BJ (cell line): ENCODE data around the gene ATP2C1. TPM values are rescaled to one million over a fixed set of nuclear protein-coding genes. Genes with fewer than 3 reads are reported as not detected.

Experiments used
- CTCF ChIA-PET: fragments of 350-600 bp; formaldehyde crosslinking; extraction: SDS; loops from one replicate; lab custom pipeline; 2021; ENCODE audit warnings: antibody characterized with exemption, inconsistent platforms; lab: Yijun Ruan, JAX
- POLR2A ChIA-PET: fragments of 300-600 bp; sonication (Branson Sonifier 250); formaldehyde crosslinking; extraction: SDS; loops from one replicate; lab custom pipeline; 2021; ENCODE audit warnings: antibody characterized with exemption; lab: Charles Lee
- DNase-seq: peaks from one replicate; pipeline ENCODE4 v3.0.0-alpha.2; 2011; ENCODE audit warnings: low read depth
- H3K27me3 ChIP-seq: 2 replicates; pipeline ENCODE4 v1.6.0; 2011; ENCODE audit warnings: low read length; ENCODE audit not compliant: control insufficient read depth, insufficient read depth
- H3K36me3 ChIP-seq: 2 replicates; pipeline ENCODE4 v1.5.1; 2011; ENCODE audit warnings: low read length; ENCODE audit not compliant: control insufficient read depth, insufficient read depth
- H3K4me3 ChIP-seq: 2 replicates; pipeline ENCODE4 v1.5.1; 2011; ENCODE audit warnings: low read depth, mild to moderate bottlenecking, control low read depth, low read length
- polyA plus RNA-seq: library from polyadenylated mRNA; depleted of rRNA; stranded (reverse); fragments of >200 nt; gene quantifications from 2 replicates; pipeline ENCODE4 v1.2.3, GENCODE V29; 2011
- TF ChIP-seq, protein P1 (sequence below): IDR thresholded peaks from 2 replicates; pipeline ENCODE4 v1.5.1; 2011; ENCODE audit warnings: low read depth, mild to moderate bottlenecking, control low read depth, inconsistent platforms, low read length, moderate library complexity; ENCODE audit not compliant: insufficient read depth

Gene ATP2C1
- polyA plus RNA-seq, 1 experiment: 42.9 TPM

DNA sequence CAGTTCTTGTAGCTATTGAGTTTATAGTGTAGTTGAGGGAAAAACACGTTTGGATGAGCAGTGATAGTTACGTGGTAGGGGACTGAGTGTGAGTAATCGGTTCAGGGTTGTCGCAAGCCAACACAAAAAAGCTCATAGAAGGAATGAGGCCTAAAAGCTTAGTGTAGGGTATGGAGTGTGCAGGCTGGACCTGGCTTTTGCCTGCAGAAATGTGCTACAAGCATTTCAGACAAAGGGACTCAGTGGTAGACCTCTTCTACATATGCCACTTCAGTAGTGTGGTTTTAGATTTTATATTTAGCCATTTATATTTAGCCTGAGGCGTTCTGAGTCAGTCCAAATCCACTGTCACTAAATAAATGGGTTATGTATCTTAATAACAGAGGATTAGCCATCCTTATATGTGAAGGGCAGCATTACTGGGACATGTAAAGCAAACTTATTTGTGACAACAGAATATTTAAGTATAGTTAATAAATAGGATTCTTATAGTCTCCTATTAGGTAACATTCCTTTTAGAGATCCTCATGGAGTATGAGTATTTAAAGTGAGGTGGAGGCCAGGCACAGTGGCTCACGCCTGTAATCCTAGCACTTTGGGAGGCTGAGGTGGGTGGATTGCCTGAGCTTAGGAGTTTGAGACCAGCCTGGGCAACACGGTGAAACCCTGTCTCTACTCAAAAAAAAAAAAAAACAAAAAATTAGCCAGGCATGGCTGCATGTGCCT lies 21.8 kb downstream of the ATP2C1 start:
- DNase-seq: no peak
- CTCF ChIA-PET: interaction anchor here (0.6 to 1.2 kb wide), 2 partner anchors 12 to 883 kb away, joined by 4 to 6 read pairs; no protein-coding TSS in a partner anchor
- POLR2A ChIA-PET: interaction anchor here (0.8 kb wide), 1 partner anchor 17 kb away, joined by 5 read pairs; no protein-coding TSS in a partner anchor
- no peak overlapping the region for H3K4me3 ChIP-seq
- TF ChIP-seq, protein P1, sequence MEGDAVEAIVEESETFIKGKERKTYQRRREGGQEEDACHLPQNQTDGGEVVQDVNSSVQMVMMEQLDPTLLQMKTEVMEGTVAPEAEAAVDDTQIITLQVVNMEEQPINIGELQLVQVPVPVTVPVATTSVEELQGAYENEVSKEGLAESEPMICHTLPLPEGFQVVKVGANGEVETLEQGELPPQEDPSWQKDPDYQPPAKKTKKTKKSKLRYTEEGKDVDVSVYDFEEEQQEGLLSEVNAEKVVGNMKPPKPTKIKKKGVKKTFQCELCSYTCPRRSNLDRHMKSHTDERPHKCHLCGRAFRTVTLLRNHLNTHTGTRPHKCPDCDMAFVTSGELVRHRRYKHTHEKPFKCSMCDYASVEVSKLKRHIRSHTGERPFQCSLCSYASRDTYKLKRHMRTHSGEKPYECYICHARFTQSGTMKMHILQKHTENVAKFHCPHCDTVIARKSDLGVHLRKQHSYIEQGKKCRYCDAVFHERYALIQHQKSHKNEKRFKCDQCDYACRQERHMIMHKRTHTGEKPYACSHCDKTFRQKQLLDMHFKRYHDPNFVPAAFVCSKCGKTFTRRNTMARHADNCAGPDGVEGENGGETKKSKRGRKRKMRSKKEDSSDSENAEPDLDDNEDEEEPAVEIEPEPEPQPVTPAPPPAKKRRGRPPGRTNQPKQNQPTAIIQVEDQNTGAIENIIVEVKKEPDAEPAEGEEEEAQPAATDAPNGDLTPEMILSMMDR: no peak
- H3K36me3 ChIP-seq: no peaks in the 10 kb centered on the region
- H3K27me3 ChIP-seq: no peaks in the 10 kb centered on the region

DNA sequence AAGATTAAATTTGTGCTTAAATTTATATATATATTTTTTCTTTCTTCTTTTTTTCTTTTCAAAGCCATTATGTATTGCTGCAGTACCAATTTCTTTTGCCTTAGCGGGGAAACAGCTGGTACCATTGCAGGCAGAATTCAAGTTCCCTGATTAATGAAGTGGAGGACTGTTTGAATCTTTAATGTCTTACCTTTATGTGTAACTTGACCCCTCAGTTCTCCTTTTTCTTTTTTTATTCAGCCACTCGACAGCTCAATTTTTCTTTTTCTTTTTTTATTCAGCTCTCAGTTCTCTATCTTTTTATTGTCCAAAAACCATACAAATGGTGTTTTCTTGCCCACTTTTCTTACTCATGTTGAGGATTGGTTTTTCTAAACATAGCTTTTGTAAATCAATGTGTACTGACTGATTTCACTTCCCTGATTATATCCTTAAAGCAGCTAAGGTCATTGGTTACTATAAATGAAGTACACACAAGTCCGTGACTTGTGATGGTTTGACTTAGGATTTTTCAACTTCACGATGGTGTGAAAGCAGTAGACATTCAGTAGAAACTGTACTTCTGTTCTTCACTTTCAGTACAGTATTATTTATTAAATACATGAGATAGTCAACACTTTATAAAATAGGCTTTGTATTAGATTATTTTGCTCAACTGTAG lies 22.8 kb downstream of the ATP2C1 start:
- TF ChIP-seq, protein P1: no peak
- Histone ChIP-seq H3K36me3 (no peaks in the 10 kb centered on the region), H3K4me3 (no peak overlapping the region), H3K27me3 (no peaks in the 10 kb centered on the region)
- ChIA-PET POLR2A (no interaction called here), CTCF (no interaction called here)
- no peak for DNase-seq

DNA sequence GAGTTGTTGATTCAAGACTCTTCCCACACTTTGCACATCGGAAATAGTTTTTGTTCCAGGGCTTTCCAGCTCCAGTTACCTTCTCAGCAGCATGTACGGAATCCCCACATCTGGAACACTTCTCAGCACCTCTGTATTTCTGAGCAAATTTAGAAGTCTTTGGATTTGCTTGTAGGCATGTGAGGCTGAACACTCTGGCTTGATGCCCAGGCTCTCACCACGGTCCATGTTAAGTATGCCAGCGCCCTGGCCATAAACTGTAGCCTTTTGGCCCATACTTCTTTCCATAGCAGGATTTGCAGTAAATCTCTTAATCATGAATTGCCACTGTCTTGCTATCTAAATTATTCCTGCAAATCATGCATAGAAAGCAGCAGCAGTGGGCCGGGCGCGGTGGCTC lies 24.4 kb downstream of the ATP2C1 start:
- H3K4me3 ChIP-seq: no peak overlapping the region
- ChIA-PET POLR2A (no interaction called here), CTCF (no interaction called here)
- no peaks in the 10 kb centered on the region for H3K36me3 ChIP-seq
- H3K27me3 ChIP-seq: no peaks in the 10 kb centered on the region
- DNase-seq: no peak
- TF ChIP-seq, protein P1: no peak

DNA sequence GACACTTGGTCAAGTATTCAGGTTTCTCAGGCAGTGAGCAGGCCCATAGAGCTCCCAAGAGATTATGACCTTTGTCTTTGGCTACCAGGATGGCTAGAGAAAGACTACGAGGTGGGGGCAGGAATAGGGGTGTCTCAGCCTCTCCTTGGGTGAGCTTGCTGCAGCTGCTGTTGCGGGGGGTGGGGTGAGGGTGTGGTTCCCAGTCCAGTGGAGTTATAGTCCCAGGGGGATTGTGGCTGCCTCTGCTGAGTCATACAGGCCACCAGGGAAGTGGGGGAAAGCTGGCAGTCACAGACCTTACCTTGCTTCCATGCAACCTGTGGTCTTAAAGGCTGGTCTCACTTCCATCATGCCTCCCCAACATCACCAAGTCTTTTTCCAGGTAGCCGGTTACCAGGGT lies 31.7 kb downstream of the ATP2C1 start:
- H3K4me3 ChIP-seq: no peak overlapping the region
- ChIA-PET POLR2A (no interaction called here), CTCF (interaction anchor here (1.0 kb wide), 1 partner anchor 32 kb away, joined by 3 read pairs; the partner anchor contains the start of gene ATP2C1)
- TF ChIP-seq, protein P1: no peak
- H3K36me3 ChIP-seq: no peaks in the 10 kb centered on the region
- H3K27me3 ChIP-seq: no peaks in the 10 kb centered on the region
- no peak for DNase-seq

DNA sequence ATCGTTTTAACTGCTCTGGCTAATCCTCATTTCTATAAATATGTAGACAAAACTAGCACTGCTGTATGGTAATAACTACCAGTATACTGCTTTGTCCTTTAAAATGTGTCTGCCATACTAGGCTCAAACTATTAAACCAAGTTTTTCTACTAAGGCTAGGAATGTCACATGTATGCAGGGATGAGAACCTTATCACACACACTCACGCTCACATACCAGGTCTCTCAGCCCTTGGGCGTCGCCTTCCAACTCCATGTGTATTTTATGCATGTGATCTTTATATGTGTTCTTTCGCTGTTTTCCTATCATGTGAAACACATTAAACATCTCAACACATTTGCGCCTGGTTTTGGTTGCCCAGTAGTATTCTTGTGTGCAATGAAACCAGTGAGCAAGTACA lies 32.6 kb downstream of the ATP2C1 start:
- POLR2A ChIA-PET: no interaction called here
- TF ChIP-seq, protein P1: no peak
- CTCF ChIA-PET: interaction anchor here (2.0 kb wide), 1 partner anchor 11 kb away, joined by 6 read pairs; no protein-coding TSS in a partner anchor
- no peak overlapping the region for H3K4me3 ChIP-seq
- H3K27me3 ChIP-seq: no peaks in the 10 kb centered on the region
- no peaks in the 10 kb centered on the region for H3K36me3 ChIP-seq
- DNase-seq: no peak
